ENCODE results near the gene MYO1B. TPM values are rescaled to one million over a fixed set of nuclear protein-coding genes. Genes with fewer than 3 reads are reported as not detected.

MYO1B gene
- total and polyA plus RNA-seq, 2 of the 8 experiments (the other 6 are each of a cell fraction or from before 2014, with no cell fraction given) = 15.5 to 61.2 TPM

DNA sequence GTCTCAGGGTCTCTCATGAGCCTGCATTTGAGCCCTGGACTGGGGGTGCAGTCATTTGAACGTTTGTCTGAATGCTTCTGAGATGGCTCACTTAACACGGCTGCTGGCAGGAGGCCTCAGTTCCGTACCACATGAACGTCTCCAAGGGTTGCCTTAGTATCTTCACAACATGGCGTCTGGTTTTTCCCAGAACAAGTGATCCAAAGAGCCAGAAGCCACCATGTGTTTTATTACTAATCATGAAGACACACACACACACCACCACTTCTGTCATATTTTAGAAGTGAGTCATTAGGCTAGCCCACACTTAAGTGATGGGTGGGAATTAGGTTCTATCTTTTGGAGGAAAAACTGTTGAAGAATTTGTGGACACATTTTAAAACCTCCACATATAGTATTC lies 15.0 kb upstream of the MYO1B start (continued):
- no peak for TF ChIP-seq SRF (IDR thresholded peaks at IDR 0.05; ENCODE audit: low read depth, low read length)
- TF ChIP-seq GTF2F1 (IDR thresholded peaks at IDR 0.05; ENCODE audit: borderline replicate concordance, low read depth, low read length) = no peak
- TF ChIP-seq, protein P1, sequence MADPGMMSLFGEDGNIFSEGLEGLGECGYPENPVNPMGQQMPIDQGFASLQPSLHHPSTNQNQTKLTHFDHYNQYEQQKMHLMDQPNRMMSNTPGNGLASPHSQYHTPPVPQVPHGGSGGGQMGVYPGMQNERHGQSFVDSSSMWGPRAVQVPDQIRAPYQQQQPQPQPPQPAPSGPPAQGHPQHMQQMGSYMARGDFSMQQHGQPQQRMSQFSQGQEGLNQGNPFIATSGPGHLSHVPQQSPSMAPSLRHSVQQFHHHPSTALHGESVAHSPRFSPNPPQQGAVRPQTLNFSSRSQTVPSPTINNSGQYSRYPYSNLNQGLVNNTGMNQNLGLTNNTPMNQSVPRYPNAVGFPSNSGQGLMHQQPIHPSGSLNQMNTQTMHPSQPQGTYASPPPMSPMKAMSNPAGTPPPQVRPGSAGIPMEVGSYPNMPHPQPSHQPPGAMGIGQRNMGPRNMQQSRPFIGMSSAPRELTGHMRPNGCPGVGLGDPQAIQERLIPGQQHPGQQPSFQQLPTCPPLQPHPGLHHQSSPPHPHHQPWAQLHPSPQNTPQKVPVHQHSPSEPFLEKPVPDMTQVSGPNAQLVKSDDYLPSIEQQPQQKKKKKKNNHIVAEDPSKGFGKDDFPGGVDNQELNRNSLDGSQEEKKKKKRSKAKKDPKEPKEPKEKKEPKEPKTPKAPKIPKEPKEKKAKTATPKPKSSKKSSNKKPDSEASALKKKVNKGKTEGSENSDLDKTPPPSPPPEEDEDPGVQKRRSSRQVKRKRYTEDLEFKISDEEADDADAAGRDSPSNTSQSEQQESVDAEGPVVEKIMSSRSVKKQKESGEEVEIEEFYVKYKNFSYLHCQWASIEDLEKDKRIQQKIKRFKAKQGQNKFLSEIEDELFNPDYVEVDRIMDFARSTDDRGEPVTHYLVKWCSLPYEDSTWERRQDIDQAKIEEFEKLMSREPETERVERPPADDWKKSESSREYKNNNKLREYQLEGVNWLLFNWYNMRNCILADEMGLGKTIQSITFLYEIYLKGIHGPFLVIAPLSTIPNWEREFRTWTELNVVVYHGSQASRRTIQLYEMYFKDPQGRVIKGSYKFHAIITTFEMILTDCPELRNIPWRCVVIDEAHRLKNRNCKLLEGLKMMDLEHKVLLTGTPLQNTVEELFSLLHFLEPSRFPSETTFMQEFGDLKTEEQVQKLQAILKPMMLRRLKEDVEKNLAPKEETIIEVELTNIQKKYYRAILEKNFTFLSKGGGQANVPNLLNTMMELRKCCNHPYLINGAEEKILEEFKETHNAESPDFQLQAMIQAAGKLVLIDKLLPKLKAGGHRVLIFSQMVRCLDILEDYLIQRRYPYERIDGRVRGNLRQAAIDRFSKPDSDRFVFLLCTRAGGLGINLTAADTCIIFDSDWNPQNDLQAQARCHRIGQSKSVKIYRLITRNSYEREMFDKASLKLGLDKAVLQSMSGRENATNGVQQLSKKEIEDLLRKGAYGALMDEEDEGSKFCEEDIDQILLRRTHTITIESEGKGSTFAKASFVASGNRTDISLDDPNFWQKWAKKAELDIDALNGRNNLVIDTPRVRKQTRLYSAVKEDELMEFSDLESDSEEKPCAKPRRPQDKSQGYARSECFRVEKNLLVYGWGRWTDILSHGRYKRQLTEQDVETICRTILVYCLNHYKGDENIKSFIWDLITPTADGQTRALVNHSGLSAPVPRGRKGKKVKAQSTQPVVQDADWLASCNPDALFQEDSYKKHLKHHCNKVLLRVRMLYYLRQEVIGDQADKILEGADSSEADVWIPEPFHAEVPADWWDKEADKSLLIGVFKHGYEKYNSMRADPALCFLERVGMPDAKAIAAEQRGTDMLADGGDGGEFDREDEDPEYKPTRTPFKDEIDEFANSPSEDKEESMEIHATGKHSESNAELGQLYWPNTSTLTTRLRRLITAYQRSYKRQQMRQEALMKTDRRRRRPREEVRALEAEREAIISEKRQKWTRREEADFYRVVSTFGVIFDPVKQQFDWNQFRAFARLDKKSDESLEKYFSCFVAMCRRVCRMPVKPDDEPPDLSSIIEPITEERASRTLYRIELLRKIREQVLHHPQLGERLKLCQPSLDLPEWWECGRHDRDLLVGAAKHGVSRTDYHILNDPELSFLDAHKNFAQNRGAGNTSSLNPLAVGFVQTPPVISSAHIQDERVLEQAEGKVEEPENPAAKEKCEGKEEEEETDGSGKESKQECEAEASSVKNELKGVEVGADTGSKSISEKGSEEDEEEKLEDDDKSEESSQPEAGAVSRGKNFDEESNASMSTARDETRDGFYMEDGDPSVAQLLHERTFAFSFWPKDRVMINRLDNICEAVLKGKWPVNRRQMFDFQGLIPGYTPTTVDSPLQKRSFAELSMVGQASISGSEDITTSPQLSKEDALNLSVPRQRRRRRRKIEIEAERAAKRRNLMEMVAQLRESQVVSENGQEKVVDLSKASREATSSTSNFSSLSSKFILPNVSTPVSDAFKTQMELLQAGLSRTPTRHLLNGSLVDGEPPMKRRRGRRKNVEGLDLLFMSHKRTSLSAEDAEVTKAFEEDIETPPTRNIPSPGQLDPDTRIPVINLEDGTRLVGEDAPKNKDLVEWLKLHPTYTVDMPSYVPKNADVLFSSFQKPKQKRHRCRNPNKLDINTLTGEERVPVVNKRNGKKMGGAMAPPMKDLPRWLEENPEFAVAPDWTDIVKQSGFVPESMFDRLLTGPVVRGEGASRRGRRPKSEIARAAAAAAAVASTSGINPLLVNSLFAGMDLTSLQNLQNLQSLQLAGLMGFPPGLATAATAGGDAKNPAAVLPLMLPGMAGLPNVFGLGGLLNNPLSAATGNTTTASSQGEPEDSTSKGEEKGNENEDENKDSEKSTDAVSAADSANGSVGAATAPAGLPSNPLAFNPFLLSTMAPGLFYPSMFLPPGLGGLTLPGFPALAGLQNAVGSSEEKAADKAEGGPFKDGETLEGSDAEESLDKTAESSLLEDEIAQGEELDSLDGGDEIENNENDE (IDR thresholded peaks at IDR 0.05; ENCODE audit: insufficient replicate concordance, low read length) = no peak
- TF ChIP-seq, protein P2, sequence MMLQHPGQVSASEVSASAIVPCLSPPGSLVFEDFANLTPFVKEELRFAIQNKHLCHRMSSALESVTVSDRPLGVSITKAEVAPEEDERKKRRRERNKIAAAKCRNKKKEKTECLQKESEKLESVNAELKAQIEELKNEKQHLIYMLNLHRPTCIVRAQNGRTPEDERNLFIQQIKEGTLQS (IDR thresholded peaks at IDR 0.05; ENCODE audit: insufficient read depth, low read depth, low read length) = no peak
- no peak for TF ChIP-seq KDM5A (IDR thresholded peaks at IDR 0.05; ENCODE audit: low read length)
- TF ChIP-seq SP2 (IDR thresholded peaks at IDR 0.05; ENCODE audit: low read length) = no peak

Data from H1 (cell line).